ENCODE results near the gene TEK.

- TF ChIP-seq CTCF (IDR thresholded peaks at IDR 0.05) (no peak), EZH2 (IDR thresholded peaks at IDR 0.05; ENCODE audit: borderline replicate concordance, insufficient read depth, low read depth, low read length, poor library complexity, severe bottlenecking) (no peak)
Measured at GRCh38 chr9:27118916-27119315, 9.9 kb downstream of the TEK start.
